ENCODE results near the gene TLDC2. TPM values are rescaled to one million over a fixed set of nuclear protein-coding genes. Genes with fewer than 3 reads are reported as not detected.

Gene TLDC2
- polyA plus RNA-seq, 1 donor from 2014 or later, result not detected

Other genes with a start within 250 kb of the TLDC2 start
- gene SLA2, start 229.9 kb upstream of the TLDC2 start, polyA plus RNA-seq, result 0.68 TPM
- gene NDRG3, start 130.0 kb upstream of the TLDC2 start, polyA plus RNA-seq, result 35.4 TPM
- gene DSN1, start 102.4 kb upstream of the TLDC2 start, polyA plus RNA-seq, result 15.4 TPM
- gene SAMHD1, start 75.6 kb downstream of the TLDC2 start, polyA plus RNA-seq, result 23.2 TPM
- gene RBL1, start 219.9 kb downstream of the TLDC2 start, polyA plus RNA-seq, result 6.5 TPM